Measurements from ENCODE around the gene KLRC4.
"Not testable (repeated sequence)": the region's sequence is repeated elsewhere in the genome, so short reads cannot be mapped to it uniquely, and the experiment has no call there.

Gene KLRC4

GRCh38 chr12:10406725-10407124 is 2.8 kb downstream of the KLRC4 start:
- no peak for DNase-seq (ENCODE audit: low read depth)
- no peak overlapping the region for H3K4me3 ChIP-seq (ENCODE audit: control insufficient read depth, low read depth, low read length)
- TF ChIP-seq CTCF (IDR thresholded peaks at IDR 0.05; ENCODE audit: control insufficient read depth, insufficient read depth, low read depth, low read length, missing control alignments) = no peak

- no peak for DNase-seq (ENCODE audit: low read depth)
- no peak for TF ChIP-seq CTCF (IDR thresholded peaks at IDR 0.05; ENCODE audit: control insufficient read depth, insufficient read depth, low read depth, low read length, missing control alignments)
- no peak overlapping the region for H3K4me3 ChIP-seq (ENCODE audit: control insufficient read depth, low read depth, low read length)
Observed at GRCh38 chr12:10405294-10405693, 4.3 kb downstream of the KLRC4 start.

GRCh38 chr12:10404798-10405197 is 4.8 kb downstream of the KLRC4 start:
- no peak for TF ChIP-seq CTCF (IDR thresholded peaks at IDR 0.05; ENCODE audit: control insufficient read depth, insufficient read depth, low read depth, low read length, missing control alignments)
- no peak overlapping the region for H3K4me3 ChIP-seq (ENCODE audit: control insufficient read depth, low read depth, low read length)
- no peak for DNase-seq (ENCODE audit: low read depth)

- H3K4me3 ChIP-seq (ENCODE audit: control insufficient read depth, low read depth, low read length) = no peak overlapping the region
- DNase-seq (ENCODE audit: low read depth) = no peak
- no peak for TF ChIP-seq CTCF (IDR thresholded peaks at IDR 0.05; ENCODE audit: control insufficient read depth, insufficient read depth, low read depth, low read length, missing control alignments)
Observed at GRCh38 chr12:10400829-10401228, 8.7 kb downstream of the KLRC4 start.

GRCh38 chr12:10398168-10398567 is 11.4 kb downstream of the KLRC4 start:
- H3K4me3 ChIP-seq (ENCODE audit: control insufficient read depth, low read depth, low read length) = no peak overlapping the region
- TF ChIP-seq CTCF (IDR thresholded peaks at IDR 0.05; ENCODE audit: control insufficient read depth, insufficient read depth, low read depth, low read length, missing control alignments) = no peak
- DNase-seq (ENCODE audit: low read depth) = no peak

GRCh38 chr12:10397296-10397695 is 12.3 kb downstream of the KLRC4 start:
- DNase-seq (ENCODE audit: low read depth) = no peak
- H3K4me3 ChIP-seq (ENCODE audit: control insufficient read depth, low read depth, low read length) = no peak overlapping the region

GRCh38 chr12:10396176-10396575 is 13.4 kb downstream of the KLRC4 start:
- not testable (repeated sequence) for H3K4me3 ChIP-seq (ENCODE audit: control insufficient read depth, low read depth, low read length); DNase-seq (ENCODE audit: low read depth)

More at GRCh38 chr12:10397296-10397695, 12.3 kb downstream of the KLRC4 start:
- no peak for TF ChIP-seq CTCF (IDR thresholded peaks at IDR 0.05; ENCODE audit: control insufficient read depth, insufficient read depth, low read depth, low read length, missing control alignments)
